Islet of Langerhans (tissue), 1 donor: ENCODE measurements around the gene TAF5L.

Experiments
- FAIRE-seq: peaks from one replicate; lab custom pipeline; 2011; peaks lifted over from hg19 to GRCh38; lab: Jason Lieb, UNC

TAF5L gene

DNA sequence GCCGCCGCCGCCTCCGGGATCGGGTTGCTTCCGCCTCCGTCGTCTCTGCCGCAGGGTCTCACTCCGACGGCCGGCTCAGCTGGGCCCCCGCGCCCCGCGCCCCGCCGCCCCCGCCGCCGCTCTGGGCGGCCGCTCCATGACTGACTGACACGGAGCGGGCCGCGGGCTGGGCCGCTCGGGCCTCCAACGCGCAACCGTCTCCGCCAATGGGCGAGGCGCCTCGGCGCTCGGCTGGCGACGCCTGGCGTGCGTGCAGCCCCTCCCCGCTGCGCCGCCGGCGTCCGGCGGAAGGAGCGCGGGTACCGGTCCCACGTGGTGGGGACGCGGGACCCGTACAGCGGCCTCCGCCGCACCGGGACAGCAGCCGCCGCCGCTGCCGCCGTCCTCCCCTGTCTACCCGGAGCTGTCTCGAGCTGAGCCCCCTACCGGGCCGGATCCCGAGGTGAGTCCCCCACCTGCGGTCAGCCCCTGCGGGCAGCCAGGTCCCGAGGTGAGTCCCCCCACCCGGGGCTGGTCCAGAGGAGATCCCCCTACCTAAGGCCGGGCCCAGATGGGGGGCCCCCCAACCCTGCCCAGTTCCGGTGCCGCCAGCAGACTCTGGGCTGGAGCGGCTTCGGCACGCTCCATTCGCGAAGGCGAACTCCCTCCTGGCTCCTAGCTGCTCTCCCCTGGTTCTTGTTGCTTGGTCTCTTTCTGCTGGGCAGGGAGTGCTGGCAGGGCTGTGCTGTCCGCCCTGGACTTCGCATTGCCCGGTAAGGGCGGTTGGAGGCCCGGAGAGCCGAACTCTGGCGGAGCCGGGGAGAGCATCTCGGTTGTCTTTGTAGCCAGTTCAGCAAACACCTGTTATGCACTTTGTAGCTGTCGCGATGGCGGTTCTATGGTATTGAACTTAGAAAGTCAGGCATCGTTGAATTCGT lies at the start of gene TAF5L, which contains the start of gene URB2:
Gene TAF5L (minus strand): TSS at position 208 of the 917 bp plus-strand sequence. CDS start 11,640 bp downstream, outside the sequence.
Gene URB2 (plus strand): TSS at position 333 of the 917 bp plus-strand sequence. CDS start 1,387 bp downstream, outside the sequence.
- FAIRE-seq = no peak

DNA sequence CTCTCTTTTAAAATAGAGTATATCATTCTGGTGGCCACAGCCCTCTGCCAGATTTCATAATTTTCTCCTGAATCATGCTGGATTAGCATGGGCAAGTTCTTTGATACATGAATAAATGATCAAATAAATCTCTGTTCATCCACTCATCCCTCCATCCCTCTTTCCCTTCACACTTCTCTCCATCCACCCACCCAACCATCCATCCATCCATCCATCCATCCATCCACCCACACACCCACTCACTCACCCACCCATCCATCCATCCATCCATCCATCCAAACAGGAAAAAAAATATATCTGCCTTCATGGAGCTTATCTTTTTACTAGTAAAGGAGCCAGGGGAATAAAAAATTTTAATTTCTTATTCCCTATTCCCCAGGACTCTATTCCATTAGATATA lies 49.5 kb upstream of the TAF5L start:
- no peak for FAIRE-seq

- no peak for FAIRE-seq
Measured at GRCh38 chr1:229674042-229674441, 48.1 kb upstream of the TAF5L start.

DNA sequence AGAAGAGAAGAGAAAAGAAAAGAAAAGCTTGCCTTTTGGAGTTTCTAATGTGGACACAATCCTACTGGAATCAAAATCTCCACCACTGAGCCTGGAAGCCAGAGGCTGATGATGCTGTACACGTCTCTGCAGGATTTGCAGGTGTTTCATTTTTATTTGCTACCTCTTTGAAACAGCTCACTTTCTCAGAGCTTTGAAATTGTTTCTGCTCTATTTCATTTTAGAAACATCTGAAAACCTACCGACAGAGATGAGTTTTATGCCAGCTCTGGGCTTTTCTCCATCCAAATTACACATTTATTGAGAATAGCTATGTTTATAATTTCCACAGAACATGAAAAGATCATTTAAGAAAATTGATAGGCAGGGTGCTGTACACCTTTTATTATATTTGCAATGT lies 46.3 kb upstream of the TAF5L start:
- no peak for FAIRE-seq

DNA sequence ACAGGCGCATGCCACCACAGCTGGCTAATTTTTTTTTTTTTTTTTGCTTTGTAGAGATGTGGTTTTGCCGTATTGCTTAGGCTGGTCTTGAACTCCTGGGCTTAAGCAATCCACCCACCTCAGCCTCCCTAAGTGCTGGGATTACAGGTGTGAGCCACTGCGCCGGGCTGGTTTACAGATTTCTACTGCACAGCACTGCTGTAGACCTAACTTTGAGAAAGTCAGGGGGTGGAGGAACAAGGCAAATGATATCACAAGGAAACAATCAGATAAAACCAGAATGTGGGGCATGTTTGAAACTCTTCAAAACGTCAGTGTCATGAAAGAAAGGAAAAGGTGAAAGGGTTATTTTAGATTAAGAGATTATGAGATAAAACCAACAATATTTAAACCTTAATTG lies 45.4 kb upstream of the TAF5L start:
- FAIRE-seq = no peak

- FAIRE-seq = no peak
Measured at GRCh38 chr1:229669333-229669732, 43.4 kb upstream of the TAF5L start.

DNA sequence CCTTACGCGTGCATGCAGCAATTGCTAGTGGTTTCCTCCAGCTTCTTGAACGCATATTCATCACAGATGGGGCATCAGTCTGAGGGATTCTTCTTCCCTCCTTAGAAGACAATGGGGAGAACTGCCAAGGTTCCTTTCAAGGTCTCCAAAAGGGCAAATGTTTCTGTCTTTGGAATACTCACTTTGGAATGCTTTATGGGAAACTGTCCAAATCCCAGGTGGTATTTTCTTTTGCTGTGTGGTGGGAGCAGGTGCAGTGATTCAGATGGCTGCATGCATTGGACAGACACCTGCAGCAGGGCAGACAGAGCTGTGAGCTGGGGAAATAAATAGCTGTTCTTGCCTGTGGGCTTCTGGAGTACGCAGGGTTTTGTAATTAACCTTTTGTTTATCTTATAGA lies 40.7 kb upstream of the TAF5L start:
- no peak for FAIRE-seq

GRCh38 chr1:229665912-229666558 lies 40.1 kb upstream of the TAF5L start:
- no peak for FAIRE-seq

DNA sequence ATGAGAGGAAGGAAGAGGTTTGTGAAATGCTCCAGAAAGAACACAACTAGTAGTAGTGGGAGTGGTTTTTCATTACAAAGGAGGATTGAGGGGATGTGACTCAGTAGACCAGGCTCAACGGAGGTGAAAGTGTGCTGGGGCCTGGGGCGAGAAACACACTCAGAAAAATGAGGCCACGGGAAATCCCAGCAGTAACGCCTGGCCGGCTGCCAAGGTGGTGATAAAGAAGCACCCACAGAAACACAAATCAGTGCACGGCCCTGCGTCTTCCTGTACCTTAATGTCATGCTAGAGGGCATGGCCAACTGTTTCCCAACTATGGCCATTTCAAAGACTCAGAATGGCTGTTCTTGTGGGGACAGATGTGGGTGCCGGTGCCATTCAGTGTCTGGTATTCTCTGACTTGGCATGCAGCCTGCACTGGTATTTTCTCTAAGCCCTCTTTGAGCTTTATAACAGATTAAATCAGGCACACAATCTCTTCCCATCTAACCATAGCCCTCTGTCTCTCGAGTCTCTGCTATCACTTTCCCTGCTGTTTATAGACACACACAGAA lies 38.3 kb upstream of the TAF5L start:
- FAIRE-seq = no peak

DNA sequence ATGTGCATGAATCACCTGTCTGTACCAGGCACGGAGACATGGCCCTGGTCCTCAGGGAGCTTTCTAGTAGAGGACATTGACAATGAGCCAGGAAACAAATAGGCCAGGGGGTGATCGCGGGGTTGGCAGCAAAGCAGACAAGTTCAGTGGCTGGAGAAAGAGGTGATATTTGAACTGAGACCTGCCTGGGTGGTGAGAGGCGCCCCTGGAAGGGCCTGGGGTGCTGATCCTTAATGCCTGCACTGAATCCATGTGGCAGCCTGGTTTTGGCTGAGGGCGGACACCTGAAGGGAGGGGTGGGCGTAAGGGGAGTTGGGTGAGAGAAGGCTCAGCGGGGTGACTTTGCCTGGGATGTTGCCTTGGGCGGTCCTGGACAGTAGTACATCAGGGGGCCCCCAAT lies 36.0 kb upstream of the TAF5L start:
- FAIRE-seq = no peak

- FAIRE-seq = no peak
Measured at GRCh38 chr1:229661022-229661877, 35.3 kb upstream of the TAF5L start.

- FAIRE-seq = no peak
Measured at GRCh38 chr1:229657993-229658755, 32.3 kb upstream of the TAF5L start.

DNA sequence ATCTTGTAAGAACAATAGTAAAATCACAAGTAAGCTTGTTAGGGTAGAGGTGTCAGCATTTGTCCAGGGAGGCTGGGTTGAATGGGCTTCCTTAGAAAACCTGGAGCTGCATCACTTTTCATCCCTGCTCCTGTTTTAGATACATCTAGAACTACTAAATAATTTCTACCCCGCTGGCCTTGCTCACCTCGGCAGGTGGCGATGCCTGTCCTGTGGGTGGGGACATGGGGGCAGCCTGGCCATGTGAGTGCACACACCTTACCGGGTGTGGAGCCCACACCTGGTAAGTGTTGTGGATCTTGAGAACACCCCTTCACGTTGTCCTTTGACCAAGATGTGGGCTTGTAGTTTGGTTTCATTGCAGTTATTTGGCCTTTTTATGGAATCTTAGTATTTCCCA lies 29.9 kb upstream of the TAF5L start:
- FAIRE-seq = no peak

GRCh38 chr1:229653420-229653819 lies 27.5 kb upstream of the TAF5L start:
- no peak for FAIRE-seq

GRCh38 chr1:229651546-229651945 lies 25.6 kb upstream of the TAF5L start:
- no peak for FAIRE-seq

DNA sequence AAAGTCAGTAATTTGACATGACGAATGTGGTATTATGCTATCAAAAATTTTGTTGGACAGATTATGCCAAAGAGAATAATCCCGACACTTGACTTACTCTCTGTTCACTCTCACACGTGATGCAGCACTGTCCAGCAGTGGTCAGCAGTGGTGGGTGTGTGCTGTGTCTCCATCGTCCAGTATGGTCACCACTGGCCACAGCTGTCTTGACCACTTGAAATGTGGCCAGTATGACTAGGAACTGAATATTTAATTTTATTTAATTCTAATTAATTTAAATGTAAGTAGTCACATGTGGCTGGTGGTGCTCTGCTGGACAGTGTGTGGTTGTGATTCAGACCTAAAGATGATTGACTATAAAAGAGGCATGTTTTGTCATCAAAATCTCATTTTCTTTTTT lies 24.1 kb upstream of the TAF5L start:
- FAIRE-seq = no peak

- FAIRE-seq = no peak
Measured at GRCh38 chr1:229648406-229648805, 22.5 kb upstream of the TAF5L start.

- FAIRE-seq = no peak
Measured at GRCh38 chr1:229645324-229645993, 19.5 kb upstream of the TAF5L start.

GRCh38 chr1:229643996-229644745 lies 18.2 kb upstream of the TAF5L start:
- FAIRE-seq = no peak

GRCh38 chr1:229642970-229643369 lies 17.0 kb upstream of the TAF5L start:
- no peak for FAIRE-seq
